ENCODE results near the gene HK2.

Gene HK2

GRCh38 chr2:74860079-74860478, 26.2 kb downstream of the HK2 start:
- no peak for DNase-seq

- no peak for DNase-seq
Observed at GRCh38 chr2:74860521-74860920, 26.6 kb downstream of the HK2 start.

- DNase-seq, result no peak
Observed at GRCh38 chr2:74861531-74861930, 27.6 kb downstream of the HK2 start.

- DNase-seq, result no peak
Observed at GRCh38 chr2:74862020-74862964, 28.4 kb downstream of the HK2 start.

GRCh38 chr2:74863802-74864248, 29.9 kb downstream of the HK2 start:
- no peak for DNase-seq

- no peak for DNase-seq
Observed at GRCh38 chr2:74864728-74865722, 31.1 kb downstream of the HK2 start.

GRCh38 chr2:74865770-74866674, 32.1 kb downstream of the HK2 start:
- DNase-seq, result no peak

- no peak for DNase-seq
Observed at GRCh38 chr2:74867841-74868658, 34.1 kb downstream of the HK2 start.

GRCh38 chr2:74869517-74869916, 35.6 kb downstream of the HK2 start:
- DNase-seq, result no peak

GRCh38 chr2:74870951-74871350, 37.0 kb downstream of the HK2 start:
- no peak for DNase-seq

GRCh38 chr2:74871414-74871813, 37.5 kb downstream of the HK2 start:
- no peak for DNase-seq

- no peak for DNase-seq
Observed at GRCh38 chr2:74872389-74872836, 38.5 kb downstream of the HK2 start.

GRCh38 chr2:74873012-74873665, 39.2 kb downstream of the HK2 start:
- DNase-seq, result no peak

- no peak for DNase-seq
Observed at GRCh38 chr2:74873678-74874640, 40.0 kb downstream of the HK2 start.

- DNase-seq, result peak; percentile 28
Observed at GRCh38 chr2:74876081-74876886, 42.4 kb downstream of the HK2 start.

- DNase-seq, result no peak
Observed at GRCh38 chr2:74877376-74877775, 43.4 kb downstream of the HK2 start.

- DNase-seq, result no peak
Observed at GRCh38 chr2:74877781-74878433, 44.0 kb downstream of the HK2 start.

GRCh38 chr2:74878551-74878950, 44.6 kb downstream of the HK2 start:
- no peak for DNase-seq

Data from activated naive CD4-positive, alpha-beta T cell treated with Interleukin-2 at 50 U/mL for 16 hours (primary cell).